MCF 10A (cell line): Measurements from ENCODE around the gene AHNAK2. TPM values are rescaled to one million over a fixed set of nuclear protein-coding genes. Genes with fewer than 3 reads are reported as not detected.
A peak's percentile ranks its signal among the peaks of the same experiment; 100 is the strongest.

Experiments used
- BruUV-seq: library from RNA; stranded (reverse); fragments of 400-500 nt; replicated peaks from 2 replicates; lab custom pipeline; 2021; lab: Mats Ljungman, UMichigan
- CTCF ChIA-PET: fragments of 300-600 bp; sonication (Branson Sonifier 250); formaldehyde crosslinking; extraction: SDS; loops from one replicate; lab custom pipeline; 2021; ENCODE audit warnings: antibody characterized with exemption, inconsistent platforms; lab: Yijun Ruan, JAX
- POLR2A ChIA-PET: fragments of 300-600, 350-650 bp; sonication (Branson Sonifier 250); formaldehyde crosslinking; extraction: SDS; loops from one replicate; lab custom pipeline; 2020; ENCODE audit warnings: antibody characterized with exemption, inconsistent platforms; lab: Yijun Ruan, JAX
- DNase-seq: peaks from one replicate; pipeline ENCODE4 v3.0.0-alpha.2; 2018; ENCODE audit not compliant: unreplicated experiment
- H3K27ac Mint-ChIP-seq: one replicate; pipeline ENCODE4 v1.8.0; 2022; ENCODE audit warnings: mild to moderate bottlenecking, low read depth, mixed read lengths; ENCODE audit not compliant: unreplicated experiment
- H3K27me3 Mint-ChIP-seq: one replicate; pipeline ENCODE4 v1.8.0; 2022; ENCODE audit warnings: mixed read lengths; ENCODE audit not compliant: insufficient read depth, unreplicated experiment
- H3K36me3 Mint-ChIP-seq: one replicate; pipeline ENCODE4 v1.8.0; 2022; ENCODE audit warnings: mild to moderate bottlenecking, moderate library complexity, mixed read lengths; ENCODE audit not compliant: insufficient read depth, unreplicated experiment
- H3K4me1 Mint-ChIP-seq: one replicate; pipeline ENCODE4 v1.8.0; 2022; ENCODE audit warnings: mixed read lengths; ENCODE audit not compliant: insufficient read depth, unreplicated experiment
- H3K4me3 Mint-ChIP-seq: one replicate; pipeline ENCODE4 v1.8.0; 2022; ENCODE audit warnings: mild to moderate bottlenecking, moderate library complexity, mixed read lengths; ENCODE audit not compliant: unreplicated experiment
- H3K9me3 Mint-ChIP-seq: one replicate; pipeline ENCODE4 v1.8.0; 2022; ENCODE audit warnings: mixed read lengths; ENCODE audit not compliant: unreplicated experiment
- CTCF ChIP-seq: fragments of 200-600 bp; IDR thresholded peaks from one replicate; pipeline ENCODE4 v1.8.0; 2022; ENCODE audit warnings: antibody characterized with exemption, mild to moderate bottlenecking; ENCODE audit not compliant: unreplicated experiment
- intact Hi-C: fragments of 100-400 bp; cut with micrococcal nuclease; formaldehyde crosslinking; loops from 2 replicates; pipeline ENCODE4 v1.14.1; 2022
- total RNA-seq: library from RNA; stranded (reverse); gene quantifications from 2 replicates; pipeline ENCODE4 v1.2.3, GENCODE V29; 2022

Gene AHNAK2
- total RNA-seq, 1 experiment from 2014 or later: 218 TPM

- Mint-ChIP-seq H3K27me3 (no peaks in the 10 kb centered on the region), H3K9me3 (no peaks in the 10 kb centered on the region), H3K27ac (peak overlapping the region; percentile 99), H3K4me1 (peaks cover 36% of the 10 kb centered on the region), H3K4me3 (peak overlapping the region; percentile 92), H3K36me3 (peaks cover 46% of the 10 kb centered on the region)
- BruUV-seq: TSS peak; percentile 33
- CTCF ChIA-PET: interaction anchor here (0.6 to 6.5 kb wide), 5 partner anchors 16 to 120 kb away, joined by 3 to 167 read pairs (median 5); partner anchors contain the start of gene CDCA4
- POLR2A ChIA-PET: interaction anchor here (0.7 to 11.4 kb wide), 15 partner anchors 9 to 343 kb away, joined by 3 to 636 read pairs (median 18); partner anchors contain the start of genes CDCA4, CEP170B, CLBA1 and PACS2
- intact Hi-C loops: loop anchor here (2.0 kb wide), 1 partner anchor 115 kb away; no protein-coding TSS in a partner anchor
- TF ChIP-seq CTCF: no peak
- no peak for DNase-seq
Observed at GRCh38 chr14:104971447-104972240, 6.5 kb downstream of the AHNAK2 start.

GRCh38 chr14:104970231-104971068, 7.7 kb downstream of the AHNAK2 start:
- Mint-ChIP-seq H3K4me3 (peak overlapping the region; percentile 92), H3K27ac (peak overlapping the region; percentile 99), H3K4me1 (peaks cover 35% of the 10 kb centered on the region), H3K27me3 (no peaks in the 10 kb centered on the region), H3K36me3 (peaks cover 54% of the 10 kb centered on the region), H3K9me3 (no peaks in the 10 kb centered on the region)
- intact Hi-C loops: no loop called here
- BruUV-seq: no TSS peak
- ChIA-PET POLR2A (interaction anchor here (0.6 to 11.4 kb wide), 20 partner anchors 8 to 373 kb away, joined by 3 to 636 read pairs (median 4); partner anchors contain the start of genes CDCA4, CEP170B and CLBA1), CTCF (interaction anchor here (0.7 to 1.1 kb wide), 6 partner anchors 13 to 145 kb away, joined by 3 to 5 read pairs (median 4); no protein-coding TSS in a partner anchor)
- peak; percentile 92 for DNase-seq
- TF ChIP-seq CTCF: no peak

- Mint-ChIP-seq H3K27ac (peak overlapping the region; percentile 99), H3K36me3 (peaks cover 54% of the 10 kb centered on the region), H3K27me3 (no peaks in the 10 kb centered on the region), H3K4me3 (peak overlapping the region; percentile 92), H3K4me1 (peaks cover 35% of the 10 kb centered on the region), H3K9me3 (no peaks in the 10 kb centered on the region)
- CTCF ChIA-PET: interaction anchor here (0.9 to 1.6 kb wide), 7 partner anchors 10 to 144 kb away, joined by 3 to 7 read pairs (median 4); no protein-coding TSS in a partner anchor
- intact Hi-C loops: no loop called here
- POLR2A ChIA-PET: interaction anchor here (0.6 to 11.4 kb wide), 19 partner anchors 8 to 374 kb away, joined by 3 to 636 read pairs (median 8); partner anchors contain the start of genes CDCA4, CEP170B, CLBA1 and SIVA1
- no peak for TF ChIP-seq CTCF
- BruUV-seq: TSS peak; percentile 39
- no peak for DNase-seq
Observed at GRCh38 chr14:104969741-104970230, 8.4 kb downstream of the AHNAK2 start.
